Tibial nerve (tissue), 4 donors: Measurements from ENCODE around the gene SPDYA.

Source experiments
- CTCF ChIP-seq, 5 experiments: fragments of 200-600 bp in 3 of 5; fragments of 450-650 bp in 2 of 5; sonication (generic) in 3 of 5; IDR thresholded peaks; one replicate each; pipeline ENCODE4 v1.5.1; 2016 to 2019; ENCODE audit warnings: antibody characterized with exemption in 5 of 5, mild to moderate bottlenecking in 3 of 5, moderate library complexity in 2 of 5
- EP300 ChIP-seq, 2 donors: sonication (generic); formaldehyde crosslinking; IDR thresholded peaks; one replicate each; pipeline ENCODE4 v1.6.1; 2017; ENCODE audit warnings: antibody characterized with exemption in 2 of 2, mild to moderate bottlenecking in 1 of 2

GRCh38 chr2:28768952-28769351 lies 41.7 kb upstream of the SPDYA start:
- TF ChIP-seq CTCF (IDR thresholded peaks at IDR 0.05) (no peak), EP300 (IDR thresholded peaks at IDR 0.05) (no peak)
